Esophagus muscularis mucosa (tissue), 4 donors: ENCODE data around the gene GAGE13. TPM values are rescaled to one million over a fixed set of nuclear protein-coding genes. Genes with fewer than 3 reads are reported as not detected.
"Not testable (repeated sequence)": the region's sequence is repeated elsewhere in the genome, so short reads cannot be mapped to it uniquely, and the experiment has no call there.

Experiments
- DNase-seq: peaks from one replicate; pipeline ENCODE4 v3.0.0-alpha.2; 2017; ENCODE audit errors: extremely low spot score
- H3K27ac ChIP-seq, 4 donors: fragments of 200-600 bp; sonication (generic); replicated peaks in 1 of 4; 1 replicate in 3 of 4; 2 replicates in 1 of 4; pipeline ENCODE4 v1.5.1; 2016 to 2019; ENCODE audit warnings: mild to moderate bottlenecking in 1 of 4
- H3K27me3 ChIP-seq, 4 donors: fragments of 200-600 bp; sonication (generic); one replicate each; pipeline versions ENCODE4 v1.5.1 to v1.6.0; 2016 to 2019
- H3K36me3 ChIP-seq, 4 donors: fragments of 200-600 bp; sonication (generic); one replicate each; pipeline ENCODE4 v1.5.1; 2016 to 2019
- H3K4me1 ChIP-seq, 4 donors: fragments of 200-600 bp; sonication (generic); one replicate each; pipeline ENCODE4 v1.5.1; 2016 to 2019
- H3K4me3 ChIP-seq, 4 donors: fragments of 200-600 bp; sonication (generic); 1 replicate in 2 of 4; 2 replicates in 2 of 4; pipeline ENCODE4 v1.5.1; 2016 to 2019; ENCODE audit warnings: mild to moderate bottlenecking in 4 of 4, moderate library complexity in 1 of 4
- H3K9me3 ChIP-seq, 4 donors: fragments of 200-600 bp; sonication (generic); 1 replicate in 3 of 4; 2 replicates in 1 of 4; pipeline ENCODE4 v1.5.1; 2016 to 2019
- EP300 ChIP-seq: sonication (generic); formaldehyde crosslinking; IDR thresholded peaks from one replicate; pipeline ENCODE4 v1.6.1; 2017; ENCODE audit warnings: antibody characterized with exemption
- POLR2A ChIP-seq: fragments of 450-650 bp; IDR thresholded peaks from one replicate; pipeline ENCODE4 v1.6.1; 2017; ENCODE audit warnings: antibody characterized with exemption, moderate library complexity, mild to moderate bottlenecking, low read depth
- POLR2AphosphoS5 ChIP-seq, 2 donors: sonication (generic); formaldehyde crosslinking; IDR thresholded peaks; one replicate each; pipeline ENCODE4 v1.6.1; 2017; ENCODE audit warnings: antibody characterized with exemption in 2 of 2
- WGBS: methylation state at CpG from one replicate; pipeline ENCODE4 v1.1.5; 2018; 5-methylcytosine and 5-hydroxymethylcytosine counted together
- intact Hi-C: fragments of 100-400 bp; cut with DNase I; formaldehyde crosslinking; loops from one replicate; pipeline ENCODE4 v1.15.1; 2023
- total RNA-seq, 4 donors: library from RNA; depleted of rRNA; stranded (reverse); fragments of >200 nt; gene quantifications; one replicate each; pipeline versions ENCODE4 v1.1.0 to v1.2.1, GENCODE V29; 2016
- TF ChIP-seq, protein P1 (sequence below), 3 experiments: fragments of 200-600 bp in 2 of 3; fragments of 450-650 bp in 1 of 3; sonication (generic) in 2 of 3; IDR thresholded peaks; one replicate each; pipeline ENCODE4 v1.5.1; 2017 to 2019; ENCODE audit warnings: antibody characterized with exemption in 3 of 3, mild to moderate bottlenecking in 2 of 3, moderate library complexity in 1 of 3

The GAGE13 gene
- total RNA-seq, 4 donors from 2014 or later: not detected

DNA sequence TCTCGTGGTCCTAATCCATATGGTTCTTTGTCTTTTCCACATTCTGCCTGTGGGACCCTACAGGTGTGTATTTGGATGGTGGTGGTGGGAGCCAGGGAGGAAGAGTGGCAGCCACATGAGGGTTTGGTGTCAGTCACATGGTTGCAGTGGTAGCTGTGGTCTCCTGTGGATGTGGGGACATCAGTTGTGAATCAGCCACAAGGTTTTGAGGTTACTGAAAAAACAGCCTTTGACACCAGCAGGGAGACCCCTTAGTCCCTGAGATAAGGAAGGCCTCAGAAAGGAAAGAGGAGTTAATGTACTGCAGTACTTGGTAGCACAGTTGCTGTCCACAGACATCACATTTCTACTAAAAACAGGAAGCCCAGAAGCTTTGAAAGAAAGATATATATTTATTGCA is 43.7 kb upstream of the GAGE13 start:
- Histone ChIP-seq H3K36me3 (peaks cover 0 to 8% (median 3%) of the 10 kb centered on the region in 4 donors), H3K27ac (no peak overlapping the region), H3K9me3 (no peaks in the 10 kb centered on the region), H3K4me3 (no peak overlapping the region), H3K27me3 (no peaks in the 10 kb centered on the region), H3K4me1 (peaks cover 5 to 9% (median 7%) of the 10 kb centered on the region in 4 donors)
- intact Hi-C loops: no loop called here
- TF ChIP-seq POLR2A: no peak
- no peak for TF ChIP-seq POLR2AphosphoS5 (IDR thresholded peaks at IDR 0.05)
- TF ChIP-seq, protein P1, sequence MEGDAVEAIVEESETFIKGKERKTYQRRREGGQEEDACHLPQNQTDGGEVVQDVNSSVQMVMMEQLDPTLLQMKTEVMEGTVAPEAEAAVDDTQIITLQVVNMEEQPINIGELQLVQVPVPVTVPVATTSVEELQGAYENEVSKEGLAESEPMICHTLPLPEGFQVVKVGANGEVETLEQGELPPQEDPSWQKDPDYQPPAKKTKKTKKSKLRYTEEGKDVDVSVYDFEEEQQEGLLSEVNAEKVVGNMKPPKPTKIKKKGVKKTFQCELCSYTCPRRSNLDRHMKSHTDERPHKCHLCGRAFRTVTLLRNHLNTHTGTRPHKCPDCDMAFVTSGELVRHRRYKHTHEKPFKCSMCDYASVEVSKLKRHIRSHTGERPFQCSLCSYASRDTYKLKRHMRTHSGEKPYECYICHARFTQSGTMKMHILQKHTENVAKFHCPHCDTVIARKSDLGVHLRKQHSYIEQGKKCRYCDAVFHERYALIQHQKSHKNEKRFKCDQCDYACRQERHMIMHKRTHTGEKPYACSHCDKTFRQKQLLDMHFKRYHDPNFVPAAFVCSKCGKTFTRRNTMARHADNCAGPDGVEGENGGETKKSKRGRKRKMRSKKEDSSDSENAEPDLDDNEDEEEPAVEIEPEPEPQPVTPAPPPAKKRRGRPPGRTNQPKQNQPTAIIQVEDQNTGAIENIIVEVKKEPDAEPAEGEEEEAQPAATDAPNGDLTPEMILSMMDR (IDR thresholded peaks at IDR 0.05): no peak
- TF ChIP-seq EP300: no peak
- no peak for DNase-seq
- WGBS: 64% methylated on average over 1 of the region's 1 CpG

DNA sequence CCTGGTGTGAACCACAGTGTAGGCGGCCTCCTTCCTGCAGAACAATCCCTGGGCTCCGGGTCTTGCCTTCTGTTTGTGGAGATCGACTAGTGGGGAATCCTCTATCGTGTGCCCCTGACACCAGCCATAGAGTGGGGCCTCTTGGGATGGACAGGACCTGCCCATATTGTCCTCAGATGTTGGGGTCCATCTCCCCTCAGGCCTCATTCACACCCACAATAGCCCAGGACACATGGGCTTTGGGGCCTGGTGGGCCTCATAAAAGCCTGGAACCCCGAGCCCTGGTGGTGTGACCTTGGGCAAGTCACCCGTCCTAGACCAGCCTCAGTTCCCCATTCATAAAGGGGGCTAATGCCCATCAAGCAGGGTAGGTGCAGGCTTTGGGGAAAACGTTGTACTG is 41.2 kb upstream of the GAGE13 start:
- 76% methylated on average over 7 of the region's 7 CpGs for WGBS
- Histone ChIP-seq H3K27ac (no peak overlapping the region), H3K9me3 (no peaks in the 10 kb centered on the region), H3K36me3 (peaks cover 0 to 8% (median 3%) of the 10 kb centered on the region in 4 donors), H3K27me3 (no peaks in the 10 kb centered on the region), H3K4me1 (peaks cover 5 to 10% (median 7%) of the 10 kb centered on the region in 4 donors), H3K4me3 (no peak overlapping the region)
- no peak for DNase-seq
- intact Hi-C loops: no loop called here
- TF ChIP-seq EP300: no peak
- no peak for TF ChIP-seq POLR2AphosphoS5 (IDR thresholded peaks at IDR 0.05)
- TF ChIP-seq, protein P1 (IDR thresholded peaks at IDR 0.05): no peak
- TF ChIP-seq POLR2A: no peak

DNA sequence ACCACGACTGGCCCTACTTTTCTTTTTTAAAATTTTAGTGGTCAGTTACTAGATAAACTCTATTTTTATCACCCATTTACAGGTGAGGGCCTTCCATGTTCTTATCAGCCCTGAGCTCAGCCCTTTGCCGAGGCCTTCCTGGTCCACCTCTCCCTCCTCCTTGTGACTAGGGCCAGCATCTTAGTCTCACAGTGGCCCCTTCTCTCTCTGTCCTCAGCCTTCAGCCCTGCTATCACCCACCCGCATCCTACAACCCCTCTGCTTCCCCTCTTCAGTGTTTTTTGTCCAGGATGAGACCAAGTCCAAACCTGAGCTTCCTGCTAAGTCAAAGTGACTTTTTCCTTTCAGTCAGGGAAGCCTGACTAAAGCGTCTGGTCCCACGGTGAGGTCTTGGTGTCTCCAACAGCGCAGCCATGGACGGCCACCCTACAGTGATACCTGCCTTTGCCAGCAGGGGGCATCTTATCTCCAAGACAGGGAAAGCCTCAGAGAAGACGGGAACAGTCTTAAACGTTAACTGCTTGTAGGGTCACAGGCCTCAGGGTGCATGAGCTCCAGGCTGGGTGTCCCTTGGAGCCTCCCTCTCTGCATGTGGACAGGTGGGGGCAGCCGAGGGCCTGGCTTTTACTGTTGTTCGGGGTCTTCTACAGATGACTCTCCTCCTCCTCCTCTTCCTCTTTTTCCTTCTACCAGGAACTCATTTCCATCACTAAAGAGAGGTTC is 39.6 kb upstream of the GAGE13 start:
- H3K27ac ChIP-seq: no peak overlapping the region
- intact Hi-C loops: no loop called here
- WGBS: 44% methylated on average over 11 of the region's 11 CpGs
- H3K9me3 ChIP-seq: no peaks in the 10 kb centered on the region
- DNase-seq: no peak
- peaks cover 5 to 10% (median 7%) of the 10 kb centered on the region in 4 donors for H3K4me1 ChIP-seq
- H3K27me3 ChIP-seq: peaks cover 0 to 3% (median 0%) of the 10 kb centered on the region in 4 donors
- TF ChIP-seq, protein P1 (IDR thresholded peaks at IDR 0.05): peak; percentile 40 to 67 (median 50)
- TF ChIP-seq POLR2AphosphoS5 (IDR thresholded peaks at IDR 0.05): no peak
- TF ChIP-seq POLR2A: no peak
- no peaks in the 10 kb centered on the region for H3K36me3 ChIP-seq
- no peak overlapping the region for H3K4me3 ChIP-seq

DNA sequence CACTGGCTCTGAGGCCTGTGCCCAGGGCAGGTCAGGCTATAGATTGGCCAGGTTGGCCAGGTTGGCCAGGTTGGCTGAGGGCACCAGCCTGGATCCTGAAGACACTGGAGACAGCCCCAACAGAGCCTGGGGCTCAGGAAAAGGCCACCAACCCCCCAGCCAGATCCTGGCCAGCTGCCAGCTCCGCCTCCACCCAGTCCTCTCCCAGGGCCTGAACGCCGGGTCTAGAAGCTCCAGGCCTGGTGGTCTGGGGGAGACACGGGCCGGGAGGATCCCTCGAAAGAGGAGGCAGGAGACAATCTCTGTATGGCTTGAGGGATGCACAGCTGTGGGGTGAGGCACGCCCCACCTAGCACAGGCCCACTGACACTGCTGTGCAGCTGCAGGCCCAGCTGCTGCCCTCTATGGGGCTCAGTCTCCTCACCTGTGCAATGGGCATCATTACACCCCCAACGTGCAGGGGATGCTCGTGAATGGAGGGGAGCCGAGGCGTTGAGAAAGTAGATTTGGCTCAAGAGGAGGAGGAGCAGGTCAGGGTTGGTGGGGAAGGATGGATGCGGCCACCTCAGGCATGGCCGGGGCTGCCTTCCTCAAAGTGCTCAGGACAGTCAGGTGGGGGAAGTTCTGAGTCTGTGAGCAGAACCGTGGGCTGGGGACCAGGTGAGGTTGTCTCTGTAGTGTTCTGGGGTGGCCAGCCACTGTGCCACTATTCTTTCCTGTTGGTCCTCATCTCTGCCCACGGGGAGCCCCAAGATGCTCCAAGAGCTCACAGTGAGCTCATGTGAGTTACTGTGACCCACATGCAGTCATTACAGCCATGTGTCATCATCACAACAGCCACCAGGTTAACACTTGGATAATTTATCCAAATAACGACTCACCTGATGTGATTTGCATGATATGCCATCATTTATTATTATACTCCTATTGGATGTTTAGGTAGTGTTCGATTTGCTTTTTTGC is 38.7 kb upstream of the GAGE13 start:
- intact Hi-C loops: no loop called here
- Histone ChIP-seq H3K9me3 (no peaks in the 10 kb centered on the region), H3K4me3 (no peak overlapping the region), H3K27ac (no peak overlapping the region), H3K27me3 (peaks cover 0 to 3% (median 0%) of the 10 kb centered on the region in 4 donors), H3K4me1 (peaks cover 5 to 10% (median 7%) of the 10 kb centered on the region in 4 donors), H3K36me3 (no peaks in the 10 kb centered on the region)
- TF ChIP-seq POLR2AphosphoS5 (IDR thresholded peaks at IDR 0.05): no peak
- no peak for TF ChIP-seq EP300
- TF ChIP-seq POLR2A: no peak
- TF ChIP-seq, protein P1 (IDR thresholded peaks at IDR 0.05): no peak
- no peak for DNase-seq
- 84% methylated on average over 17 of the region's 17 CpGs for WGBS

DNA sequence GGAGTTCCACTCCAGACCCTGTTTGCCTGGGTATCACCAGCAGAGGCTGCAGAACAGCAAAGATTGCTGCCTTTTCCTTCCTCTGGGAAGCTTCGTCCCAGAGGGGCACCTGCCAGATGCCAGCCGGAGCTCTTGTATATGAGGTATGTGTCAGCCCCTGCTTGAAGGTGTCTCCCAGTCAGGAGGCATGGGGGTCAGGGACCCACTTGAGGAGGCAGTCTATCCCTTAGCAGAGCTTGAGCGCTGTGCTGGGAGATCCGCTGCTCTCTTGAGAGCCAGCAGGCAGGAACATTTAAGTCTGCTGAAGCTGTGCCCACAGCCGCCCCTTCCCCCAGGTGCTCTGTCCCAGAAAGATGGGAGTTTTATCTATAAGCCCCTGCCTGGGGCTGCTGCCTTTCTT is 32.1 kb upstream of the GAGE13 start:
- H3K9me3 ChIP-seq, H3K27ac ChIP-seq, intact Hi-C loops, H3K27me3 ChIP-seq, H3K36me3 ChIP-seq, H3K4me1 ChIP-seq, DNase-seq, H3K4me3 ChIP-seq: not testable (repeated sequence)
- WGBS: 93% methylated on average over 2 of the region's 5 CpGs
